ENCODE data around the gene LAS1L. TPM values are rescaled to one million over a fixed set of nuclear protein-coding genes. Genes with fewer than 3 reads are reported as not detected.

LAS1L gene
- total and polyA plus RNA-seq, 2 experiments from 2014 or later = 14.1 to 26.0 TPM

- Histone ChIP-seq H3K4me1 (ENCODE audit: insufficient read depth) (no peaks in the 10 kb centered on the region), H3K27me3 (no peaks in the 10 kb centered on the region), H2AFZ (no peak overlapping the region), H3K27ac (no peak overlapping the region), H3K9me3 (ENCODE audit: low read depth) (no peaks in the 10 kb centered on the region), H3K4me3 (no peak overlapping the region), H4K20me1 (ENCODE audit: insufficient read depth, poor library complexity, severe bottlenecking) (no peaks in the 10 kb centered on the region), H3K9me2 (replicated peaks; ENCODE audit: insufficient read depth) (no peaks in the 10 kb centered on the region), H3K79me2 (peaks cover 11% of the 10 kb centered on the region), H3K4me2 (no peak overlapping the region), H3K36me3 (replicated peaks; ENCODE audit: insufficient read depth, low read depth) (no peaks in the 10 kb centered on the region)
- peak; percentile 48 for DNase-seq (ENCODE audit: low spot score)
- WGBS (ENCODE audit: low lambda C conversion rate, missing lambda C conversion rate) = 53% methylated on average over 9 of the region's 9 CpGs
- TF ChIP-seq EZH2 (IDR thresholded peaks at IDR 0.05; ENCODE audit: borderline replicate concordance) (no peak), CTCF (IDR thresholded peaks at IDR 0.05; ENCODE audit: poor library complexity) (peak; percentile 77)
These were observed 5.8 kb downstream of the LAS1L start for GRCh38 chrX:65528705-65529340.

GRCh38 chrX:65528293-65528692, 6.3 kb downstream of the LAS1L start:
- Histone ChIP-seq H3K27ac (no peak overlapping the region), H3K4me3 (no peak overlapping the region), H3K36me3 (replicated peaks; ENCODE audit: insufficient read depth, low read depth) (no peaks in the 10 kb centered on the region), H3K27me3 (no peaks in the 10 kb centered on the region), H4K20me1 (ENCODE audit: insufficient read depth, poor library complexity, severe bottlenecking) (no peaks in the 10 kb centered on the region), H3K9me2 (replicated peaks; ENCODE audit: insufficient read depth) (no peaks in the 10 kb centered on the region), H3K4me2 (no peak overlapping the region), H2AFZ (no peak overlapping the region), H3K9me3 (ENCODE audit: low read depth) (no peaks in the 10 kb centered on the region), H3K79me2 (peaks cover 6% of the 10 kb centered on the region), H3K4me1 (ENCODE audit: insufficient read depth) (no peaks in the 10 kb centered on the region)
- no peak for TF ChIP-seq EZH2 (IDR thresholded peaks at IDR 0.05; ENCODE audit: borderline replicate concordance)
- TF ChIP-seq EZH2phosphoT487 (IDR thresholded peaks at IDR 0.05; ENCODE audit: low read depth, severe bottlenecking, unreplicated experiment) = no peak
- no peak for TF ChIP-seq CTCF (IDR thresholded peaks at IDR 0.05; ENCODE audit: poor library complexity)
- DNase-seq (ENCODE audit: low spot score) = no peak
- 87% methylated on average over 2 of the region's 3 CpGs for WGBS (ENCODE audit: low lambda C conversion rate, missing lambda C conversion rate)

GRCh38 chrX:65524139-65524538, 10.4 kb downstream of the LAS1L start:
- H3K9me3 ChIP-seq (ENCODE audit: low read depth) = no peaks in the 10 kb centered on the region
- no peaks in the 10 kb centered on the region for H3K9me2 ChIP-seq (replicated peaks; ENCODE audit: insufficient read depth)
- H2AFZ ChIP-seq = no peak overlapping the region
- no peaks in the 10 kb centered on the region for H3K36me3 ChIP-seq (replicated peaks; ENCODE audit: insufficient read depth, low read depth)
- H3K27me3 ChIP-seq = no peaks in the 10 kb centered on the region
- no peak overlapping the region for H3K4me2 ChIP-seq
- no peaks in the 10 kb centered on the region for H3K79me2 ChIP-seq
- H3K27ac ChIP-seq = no peak overlapping the region
- WGBS (ENCODE audit: low lambda C conversion rate, missing lambda C conversion rate) = 81% methylated on average over 9 of the region's 9 CpGs
- no peak for TF ChIP-seq CTCF (IDR thresholded peaks at IDR 0.05; ENCODE audit: poor library complexity)
- TF ChIP-seq EZH2phosphoT487 (IDR thresholded peaks at IDR 0.05; ENCODE audit: low read depth, severe bottlenecking, unreplicated experiment) = no peak
- DNase-seq (ENCODE audit: low spot score) = no peak
- no peaks in the 10 kb centered on the region for H4K20me1 ChIP-seq (ENCODE audit: insufficient read depth, poor library complexity, severe bottlenecking)
- no peak overlapping the region for H3K4me3 ChIP-seq
- no peaks in the 10 kb centered on the region for H3K4me1 ChIP-seq (ENCODE audit: insufficient read depth)
